ENCODE data around the gene LAMTOR1.
A peak's percentile ranks its signal among the peaks of the same experiment; 100 is the strongest.

The LAMTOR1 gene

GRCh38 chr11:72116019-72116755 is 13.1 kb upstream of the LAMTOR1 start:
- no peak for DNase-seq

- no peak for DNase-seq
These were observed 11.5 kb upstream of the LAMTOR1 start for GRCh38 chr11:72114570-72114969.

- no peak for DNase-seq
These were observed 10.1 kb upstream of the LAMTOR1 start for GRCh38 chr11:72112978-72113808.

- DNase-seq: peak; percentile 99
These were observed 9.3 kb upstream of the LAMTOR1 start, which contains the start of gene ANAPC15 for GRCh38 chr11:72112143-72112977. TSS of gene ANAPC15 (minus strand) at chr11:72112695. CDS start at chr11:72111276, 1,419 bp downstream.

- no peak for DNase-seq
These were observed 8.4 kb upstream of the LAMTOR1 start for GRCh38 chr11:72111300-72112142.

GRCh38 chr11:72105888-72106287 is 2.8 kb upstream of the LAMTOR1 start, which contains the start of gene TOMT:
TSS of gene TOMT (plus strand) at chr11:72105924. CDS start at chr11:72105952, 28 bp downstream.
- no peak for DNase-seq

- no peak for DNase-seq
These were observed 664 bp upstream of the LAMTOR1 start for GRCh38 chr11:72103754-72104167.

- DNase-seq: no peak
These were observed 509 bp downstream of the LAMTOR1 start for GRCh38 chr11:72102631-72102945.

- DNase-seq: no peak
These were observed 935 bp downstream of the LAMTOR1 start for GRCh38 chr11:72102162-72102561.

- no peak for DNase-seq
These were observed 2.6 kb downstream of the LAMTOR1 start for GRCh38 chr11:72100462-72100861.

GRCh38 chr11:72100009-72100408 is 3.1 kb downstream of the LAMTOR1 start:
- DNase-seq: no peak

GRCh38 chr11:72098741-72099140 is 4.4 kb downstream of the LAMTOR1 start:
- no peak for DNase-seq

GRCh38 chr11:72091292-72091691 is 11.8 kb downstream of the LAMTOR1 start:
- DNase-seq: peak; percentile 31

GRCh38 chr11:72088076-72088808 is 14.9 kb downstream of the LAMTOR1 start:
- DNase-seq: no peak

GRCh38 chr11:72085621-72086351 is 17.3 kb downstream of the LAMTOR1 start:
- no peak for DNase-seq

GRCh38 chr11:72084965-72085364 is 18.1 kb downstream of the LAMTOR1 start:
- no peak for DNase-seq

GRCh38 chr11:72084076-72084475 is 19.0 kb downstream of the LAMTOR1 start:
- DNase-seq: no peak

GRCh38 chr11:72083414-72083813 is 19.7 kb downstream of the LAMTOR1 start:
- no peak for DNase-seq

- DNase-seq: no peak
These were observed 21.2 kb downstream of the LAMTOR1 start for GRCh38 chr11:72081821-72082453.

GRCh38 chr11:72081184-72081644 is 21.9 kb downstream of the LAMTOR1 start:
- no peak for DNase-seq
